ENCODE data around the gene FAM13A.
A peak's percentile ranks its signal among the peaks of the same experiment; 100 is the strongest.

Gene FAM13A

GRCh38 chr4:88705223-88705622 lies 351.8 kb downstream of the FAM13A start:
- H3K4me3 Mint-ChIP-seq: no peak overlapping the region
- H3K27ac Mint-ChIP-seq (ENCODE audit: low read depth): peak overlapping the region; percentile 39
- no peaks in the 10 kb centered on the region for H3K4me1 Mint-ChIP-seq
- ATAC-seq (replicated peaks; ENCODE audit: extremely low read depth, poor library complexity, severe bottlenecking) (no peak), DNase-seq (ENCODE audit: low spot score in 2 of 2) (no peak)
- H3K36me3 Mint-ChIP-seq (ENCODE audit: insufficient read depth): peaks cover 35% of the 10 kb centered on the region
- no peaks in the 10 kb centered on the region for H3K27me3 Mint-ChIP-seq
- no peaks in the 10 kb centered on the region for H3K9me3 Mint-ChIP-seq

DNA sequence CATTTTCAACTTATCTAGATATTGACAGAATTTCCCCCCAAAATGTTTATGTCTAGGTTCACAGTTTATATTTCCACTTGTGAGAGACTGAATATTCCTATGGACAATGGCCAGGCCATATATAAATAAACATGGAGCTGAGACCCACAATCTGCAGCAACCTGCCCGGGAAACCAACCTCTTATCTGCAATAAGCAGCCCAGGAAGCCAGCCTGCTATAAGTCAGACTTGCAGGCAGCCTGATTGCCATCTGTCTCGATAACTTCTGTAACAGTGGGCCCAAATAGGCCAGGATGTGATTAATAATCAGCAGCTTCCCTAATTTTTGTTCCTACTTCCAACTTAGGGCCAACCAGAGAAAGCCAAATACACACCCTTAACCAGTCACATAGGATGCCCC lies 354.2 kb downstream of the FAM13A start:
- peaks cover 35% of the 10 kb centered on the region for H3K36me3 Mint-ChIP-seq (ENCODE audit: insufficient read depth)
- H3K27me3 Mint-ChIP-seq: no peaks in the 10 kb centered on the region
- no peaks in the 10 kb centered on the region for H3K9me3 Mint-ChIP-seq
- peaks cover 12% of the 10 kb centered on the region for H3K4me1 Mint-ChIP-seq
- no peak overlapping the region for H3K4me3 Mint-ChIP-seq
- no peak for DNase-seq (ENCODE audit: low spot score in 2 of 2)
- ATAC-seq (replicated peaks; ENCODE audit: extremely low read depth, poor library complexity, severe bottlenecking): no peak
- peak overlapping the region; percentile 42 for H3K27ac Mint-ChIP-seq (ENCODE audit: low read depth)

DNA sequence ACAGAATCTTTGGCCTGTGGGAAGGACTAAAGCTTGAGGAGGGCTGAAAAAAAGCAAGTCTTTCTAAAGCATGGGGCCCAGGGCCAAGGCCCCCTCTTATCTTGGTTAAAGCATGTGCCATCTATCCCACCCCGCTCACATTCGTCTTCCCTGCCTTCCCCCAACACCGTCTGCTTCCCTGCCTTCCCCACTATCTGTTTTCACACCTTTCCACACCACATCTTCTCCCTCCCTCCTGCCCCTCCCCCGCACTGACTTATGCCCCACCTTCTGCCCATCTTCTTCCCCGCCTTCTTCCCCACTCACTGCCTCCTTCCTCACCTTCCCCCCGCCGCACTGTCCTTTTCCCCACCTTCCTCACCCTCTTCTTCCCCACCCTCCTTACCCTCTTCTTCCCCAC lies 358.5 kb downstream of the FAM13A start:
- Mint-ChIP-seq H3K27ac (ENCODE audit: low read depth) (peak overlapping the region; percentile 94), H3K27me3 (no peaks in the 10 kb centered on the region), H3K9me3 (no peaks in the 10 kb centered on the region), H3K36me3 (ENCODE audit: insufficient read depth) (peaks cover 18% of the 10 kb centered on the region), H3K4me1 (peaks cover 25% of the 10 kb centered on the region), H3K4me3 (no peak overlapping the region)
- DNase-seq (ENCODE audit: low spot score in 2 of 2) (no peak), ATAC-seq (replicated peaks; ENCODE audit: extremely low read depth, poor library complexity, severe bottlenecking) (no peak)

DNA sequence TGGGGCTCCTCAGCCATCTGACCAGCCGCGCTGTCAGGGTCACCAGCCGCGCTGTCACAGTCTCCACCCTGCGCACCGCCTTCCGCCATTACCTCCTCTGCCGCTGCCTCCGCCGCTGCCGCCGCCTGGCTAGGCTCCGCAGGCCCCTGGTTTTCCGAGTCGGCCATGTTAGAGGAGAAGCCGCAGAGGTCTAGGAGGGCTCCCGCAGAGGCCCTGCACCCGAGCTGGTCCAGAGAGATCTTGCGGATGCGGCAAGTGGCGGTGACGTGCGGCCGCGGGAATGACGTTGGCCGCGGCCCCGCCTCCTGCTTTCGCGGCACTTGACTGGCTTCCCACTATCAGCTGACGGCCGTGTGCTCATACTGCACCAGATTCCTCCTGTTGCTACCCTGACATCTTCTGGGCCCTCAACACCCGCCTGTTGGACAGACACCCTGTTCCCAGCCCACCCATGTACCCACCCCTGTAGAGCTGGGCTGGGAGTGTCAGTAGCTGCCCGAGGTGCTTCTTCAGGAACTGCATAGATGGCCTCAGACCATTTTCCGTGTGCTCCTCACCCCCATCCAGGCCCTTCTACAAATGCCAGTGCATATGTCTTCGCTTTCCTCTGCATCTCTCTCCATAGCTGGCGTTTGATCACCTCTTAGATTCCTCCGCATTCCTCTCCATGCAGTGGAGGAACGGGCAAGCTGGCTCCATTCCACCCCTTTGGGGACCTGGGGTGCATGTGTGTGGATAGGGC lies 359.2 kb downstream of the FAM13A start, which contains the start of gene NAP1L5:
NAP1L5 (minus strand) TSS at position 242 of the 742 bp plus-strand sequence; CDS start at position 167, 75 bp downstream.
- Mint-ChIP-seq H3K27me3 (no peaks in the 10 kb centered on the region), H3K4me1 (peaks cover 25% of the 10 kb centered on the region), H3K9me3 (no peaks in the 10 kb centered on the region), H3K36me3 (ENCODE audit: insufficient read depth) (peaks cover 18% of the 10 kb centered on the region), H3K27ac (ENCODE audit: low read depth) (peak within 1 kb of the TSS; percentile 94), H3K4me3 (peak within 1 kb of the TSS; percentile 90)
- DNase-seq (ENCODE audit: low spot score in 2 of 2) (peak; percentile 55 to 71), ATAC-seq (replicated peaks; ENCODE audit: extremely low read depth, poor library complexity, severe bottlenecking) (peak; percentile 92)

DNA sequence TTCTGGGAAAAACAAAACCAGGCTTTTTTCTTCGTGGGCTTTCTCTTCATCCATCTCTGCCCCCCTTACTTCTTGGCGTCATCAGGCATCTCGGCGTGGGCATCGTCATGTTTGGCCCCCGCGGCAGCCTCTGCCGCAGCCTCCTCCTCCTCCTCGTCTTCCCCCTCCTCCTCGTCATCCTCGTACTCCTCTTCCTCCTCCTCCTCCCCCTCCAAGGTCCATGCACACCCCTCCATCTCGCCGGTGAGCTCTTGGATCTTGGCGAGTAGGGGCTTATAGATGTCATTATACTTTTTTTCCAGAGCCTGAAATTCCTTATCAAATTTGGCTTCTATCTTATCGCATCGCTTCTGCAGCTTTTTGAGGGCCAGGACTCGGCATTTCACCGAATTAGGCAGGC lies 359.8 kb downstream of the FAM13A start:
- peaks cover 17% of the 10 kb centered on the region for H3K36me3 Mint-ChIP-seq (ENCODE audit: insufficient read depth)
- H3K4me1 Mint-ChIP-seq: peaks cover 25% of the 10 kb centered on the region
- peak; percentile 26 for ATAC-seq (replicated peaks; ENCODE audit: extremely low read depth, poor library complexity, severe bottlenecking)
- no peaks in the 10 kb centered on the region for H3K9me3 Mint-ChIP-seq
- H3K27me3 Mint-ChIP-seq: no peaks in the 10 kb centered on the region
- peak overlapping the region; percentile 94 for H3K27ac Mint-ChIP-seq (ENCODE audit: low read depth)
- no peak for DNase-seq (ENCODE audit: low spot score in 2 of 2)
- H3K4me3 Mint-ChIP-seq: peak overlapping the region; percentile 90

DNA sequence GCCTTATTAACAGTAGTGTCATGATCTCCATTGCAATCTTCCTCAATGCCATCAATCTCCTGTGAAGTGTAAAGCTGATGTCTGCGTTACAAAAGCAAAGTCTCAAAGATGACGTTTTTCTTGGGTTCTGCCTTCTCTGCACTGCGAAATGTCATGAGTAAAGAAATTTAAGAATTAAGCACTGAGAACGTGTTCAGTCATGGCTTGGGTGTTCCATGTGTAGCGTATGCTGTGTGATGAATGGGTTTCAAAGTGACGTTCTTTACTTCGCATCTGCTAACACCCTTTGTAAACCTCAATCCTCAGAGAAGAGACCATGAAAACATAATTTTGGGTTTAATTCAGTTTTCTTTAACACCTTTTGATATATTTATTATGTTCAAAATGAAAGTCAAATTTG lies 360.4 kb downstream of the FAM13A start:
- peak overlapping the region; percentile 94 for H3K27ac Mint-ChIP-seq (ENCODE audit: low read depth)

DNA sequence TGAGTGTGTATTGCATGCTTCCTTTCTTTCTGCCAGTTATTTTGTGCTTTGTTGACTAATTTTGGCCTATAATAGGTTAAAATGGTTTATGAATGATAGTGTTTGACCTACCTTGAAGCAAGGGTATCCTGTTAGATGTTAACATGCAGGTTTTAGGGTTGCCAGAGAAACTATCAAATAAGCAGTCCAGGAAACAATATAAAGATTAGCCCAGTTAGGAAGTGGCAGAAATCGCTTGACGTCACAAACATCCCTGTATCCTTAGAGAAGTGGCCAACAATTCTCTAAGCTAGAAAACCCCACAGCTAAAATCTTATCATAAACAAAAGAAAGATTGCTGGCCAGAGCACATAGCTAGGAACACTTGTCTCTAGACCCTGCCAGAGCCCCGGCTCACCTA lies 363.2 kb downstream of the FAM13A start:
- Mint-ChIP-seq H3K27ac (ENCODE audit: low read depth) (no peak overlapping the region), H3K4me3 (no peak overlapping the region), H3K9me3 (no peaks in the 10 kb centered on the region), H3K27me3 (no peaks in the 10 kb centered on the region), H3K4me1 (peaks cover 23% of the 10 kb centered on the region), H3K36me3 (ENCODE audit: insufficient read depth) (peaks cover 26% of the 10 kb centered on the region)
- ATAC-seq (replicated peaks; ENCODE audit: extremely low read depth, poor library complexity, severe bottlenecking) (no peak), DNase-seq (ENCODE audit: low spot score in 2 of 2) (no peak)

More for the DNA sequence above, 360.4 kb downstream of the FAM13A start:
- DNase-seq (ENCODE audit: low spot score in 2 of 2): no peak
- peaks cover 15% of the 10 kb centered on the region for H3K36me3 Mint-ChIP-seq (ENCODE audit: insufficient read depth)
- ATAC-seq (replicated peaks; ENCODE audit: extremely low read depth, poor library complexity, severe bottlenecking): no peak
- no peaks in the 10 kb centered on the region for H3K27me3 Mint-ChIP-seq
- peak overlapping the region; percentile 90 for H3K4me3 Mint-ChIP-seq
- no peaks in the 10 kb centered on the region for H3K9me3 Mint-ChIP-seq
- peaks cover 25% of the 10 kb centered on the region for H3K4me1 Mint-ChIP-seq

GRCh38 chr4:88690355-88690754 lies 366.6 kb downstream of the FAM13A start:
- H3K36me3 Mint-ChIP-seq (ENCODE audit: insufficient read depth): peaks cover 33% of the 10 kb centered on the region
- H3K27me3 Mint-ChIP-seq: no peaks in the 10 kb centered on the region
- no peak for DNase-seq (ENCODE audit: low spot score in 2 of 2)
- H3K4me3 Mint-ChIP-seq: no peak overlapping the region
- no peak overlapping the region for H3K27ac Mint-ChIP-seq (ENCODE audit: low read depth)
- no peaks in the 10 kb centered on the region for H3K9me3 Mint-ChIP-seq
- no peak for ATAC-seq (replicated peaks; ENCODE audit: extremely low read depth, poor library complexity, severe bottlenecking)
- peaks cover 5% of the 10 kb centered on the region for H3K4me1 Mint-ChIP-seq

GRCh38 chr4:88681209-88681608 lies 375.8 kb downstream of the FAM13A start:
- Mint-ChIP-seq H3K27me3 (no peaks in the 10 kb centered on the region), H3K36me3 (ENCODE audit: insufficient read depth) (peaks cover 32% of the 10 kb centered on the region), H3K9me3 (no peaks in the 10 kb centered on the region), H3K27ac (ENCODE audit: low read depth) (no peak overlapping the region), H3K4me1 (no peaks in the 10 kb centered on the region), H3K4me3 (no peak overlapping the region)
- ATAC-seq (replicated peaks; ENCODE audit: extremely low read depth, poor library complexity, severe bottlenecking) (no peak), DNase-seq (ENCODE audit: low spot score in 2 of 2) (no peak)
